ENCODE results near the gene DVL1. TPM values are rescaled to one million over a fixed set of nuclear protein-coding genes. Genes with fewer than 3 reads are reported as not detected.

The DVL1 gene
- total and polyA plus RNA-seq, 2 of the 13 experiments (the other 11 are each of a cell fraction or from before 2014, with no cell fraction given) = 30.8 to 60.4 TPM

DNA sequence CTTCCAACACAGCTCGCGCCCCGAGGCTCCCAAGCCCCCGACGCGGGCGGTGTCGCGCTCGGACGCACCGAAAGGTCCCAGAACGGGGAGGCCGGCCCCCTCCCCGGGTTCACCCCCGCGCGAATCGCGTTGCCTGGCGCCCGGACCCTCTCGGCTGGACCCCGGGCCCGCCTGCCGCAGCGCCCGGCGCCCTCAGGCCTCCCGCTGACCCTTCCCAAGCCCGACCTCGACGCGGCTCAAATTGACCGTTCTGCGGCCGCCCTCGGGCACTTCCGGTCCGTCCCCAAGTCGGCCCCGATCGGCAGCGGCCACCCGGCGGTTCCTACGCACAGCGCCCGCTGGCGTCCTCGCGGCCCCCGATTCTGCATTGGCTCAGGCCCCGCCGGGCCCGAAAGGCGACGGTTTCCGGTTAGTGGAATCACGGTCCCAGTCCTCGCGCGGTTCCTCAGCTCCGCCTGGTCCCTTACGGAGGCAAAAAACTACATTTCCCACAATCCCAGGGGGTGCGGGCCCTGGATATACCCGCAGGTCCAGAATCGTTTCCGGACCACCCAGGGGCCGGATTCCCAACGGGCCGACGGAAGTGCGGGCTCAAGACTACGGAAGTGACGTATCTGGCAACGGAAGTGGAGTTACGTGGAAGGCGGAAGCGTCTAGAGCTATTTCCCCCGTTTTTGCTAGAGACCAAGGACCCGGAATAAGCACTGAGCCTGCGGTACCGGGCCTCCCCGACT is 25.9 kb upstream of the DVL1 start, which contains the start of gene AURKAIP1 (continued):
- TF ChIP-seq, protein P1, sequence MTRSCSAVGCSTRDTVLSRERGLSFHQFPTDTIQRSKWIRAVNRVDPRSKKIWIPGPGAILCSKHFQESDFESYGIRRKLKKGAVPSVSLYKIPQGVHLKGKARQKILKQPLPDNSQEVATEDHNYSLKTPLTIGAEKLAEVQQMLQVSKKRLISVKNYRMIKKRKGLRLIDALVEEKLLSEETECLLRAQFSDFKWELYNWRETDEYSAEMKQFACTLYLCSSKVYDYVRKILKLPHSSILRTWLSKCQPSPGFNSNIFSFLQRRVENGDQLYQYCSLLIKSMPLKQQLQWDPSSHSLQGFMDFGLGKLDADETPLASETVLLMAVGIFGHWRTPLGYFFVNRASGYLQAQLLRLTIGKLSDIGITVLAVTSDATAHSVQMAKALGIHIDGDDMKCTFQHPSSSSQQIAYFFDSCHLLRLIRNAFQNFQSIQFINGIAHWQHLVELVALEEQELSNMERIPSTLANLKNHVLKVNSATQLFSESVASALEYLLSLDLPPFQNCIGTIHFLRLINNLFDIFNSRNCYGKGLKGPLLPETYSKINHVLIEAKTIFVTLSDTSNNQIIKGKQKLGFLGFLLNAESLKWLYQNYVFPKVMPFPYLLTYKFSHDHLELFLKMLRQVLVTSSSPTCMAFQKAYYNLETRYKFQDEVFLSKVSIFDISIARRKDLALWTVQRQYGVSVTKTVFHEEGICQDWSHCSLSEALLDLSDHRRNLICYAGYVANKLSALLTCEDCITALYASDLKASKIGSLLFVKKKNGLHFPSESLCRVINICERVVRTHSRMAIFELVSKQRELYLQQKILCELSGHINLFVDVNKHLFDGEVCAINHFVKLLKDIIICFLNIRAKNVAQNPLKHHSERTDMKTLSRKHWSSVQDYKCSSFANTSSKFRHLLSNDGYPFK (CRISPR knock-in tag; IDR thresholded peaks at IDR 0.05; ENCODE audit: borderline replicate concordance) = peak; percentile 91; the same call in 1 of the 2 replicates
- TF ChIP-seq FOSL1 (CRISPR knock-in tag; IDR thresholded peaks at IDR 0.05; ENCODE audit: borderline replicate concordance) (no peak), ZNF547 (CRISPR knock-in tag; IDR thresholded peaks at IDR 0.05) (peak; percentile 95), ZNF577 (CRISPR knock-in tag; IDR thresholded peaks at IDR 0.05; ENCODE audit: borderline replicate concordance, low read depth) (no peak), ZNF850 (CRISPR knock-in tag; conservative IDR thresholded peaks at IDR 0.05) (0 out of 2 replicates have a peak, but pooled peaks have one; percentile 82), SALL1 (CRISPR knock-in tag; IDR thresholded peaks at IDR 0.05) (peak; percentile 88), ZNF660 (CRISPR knock-in tag; IDR thresholded peaks at IDR 0.05; ENCODE audit: borderline replicate concordance, low read depth) (no peak), ZNF34 (CRISPR knock-in tag; IDR thresholded peaks at IDR 0.05; ENCODE audit: borderline replicate concordance) (peak; percentile 99)
- TF ChIP-seq, protein P2, sequence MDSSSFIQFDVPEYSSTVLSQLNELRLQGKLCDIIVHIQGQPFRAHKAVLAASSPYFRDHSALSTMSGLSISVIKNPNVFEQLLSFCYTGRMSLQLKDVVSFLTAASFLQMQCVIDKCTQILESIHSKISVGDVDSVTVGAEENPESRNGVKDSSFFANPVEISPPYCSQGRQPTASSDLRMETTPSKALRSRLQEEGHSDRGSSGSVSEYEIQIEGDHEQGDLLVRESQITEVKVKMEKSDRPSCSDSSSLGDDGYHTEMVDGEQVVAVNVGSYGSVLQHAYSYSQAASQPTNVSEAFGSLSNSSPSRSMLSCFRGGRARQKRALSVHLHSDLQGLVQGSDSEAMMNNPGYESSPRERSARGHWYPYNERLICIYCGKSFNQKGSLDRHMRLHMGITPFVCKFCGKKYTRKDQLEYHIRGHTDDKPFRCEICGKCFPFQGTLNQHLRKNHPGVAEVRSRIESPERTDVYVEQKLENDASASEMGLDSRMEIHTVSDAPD (CRISPR knock-in tag; IDR thresholded peaks at IDR 0.05) = no peak; the same call in 1 of the 2 replicates
- TF ChIP-seq, protein P3, sequence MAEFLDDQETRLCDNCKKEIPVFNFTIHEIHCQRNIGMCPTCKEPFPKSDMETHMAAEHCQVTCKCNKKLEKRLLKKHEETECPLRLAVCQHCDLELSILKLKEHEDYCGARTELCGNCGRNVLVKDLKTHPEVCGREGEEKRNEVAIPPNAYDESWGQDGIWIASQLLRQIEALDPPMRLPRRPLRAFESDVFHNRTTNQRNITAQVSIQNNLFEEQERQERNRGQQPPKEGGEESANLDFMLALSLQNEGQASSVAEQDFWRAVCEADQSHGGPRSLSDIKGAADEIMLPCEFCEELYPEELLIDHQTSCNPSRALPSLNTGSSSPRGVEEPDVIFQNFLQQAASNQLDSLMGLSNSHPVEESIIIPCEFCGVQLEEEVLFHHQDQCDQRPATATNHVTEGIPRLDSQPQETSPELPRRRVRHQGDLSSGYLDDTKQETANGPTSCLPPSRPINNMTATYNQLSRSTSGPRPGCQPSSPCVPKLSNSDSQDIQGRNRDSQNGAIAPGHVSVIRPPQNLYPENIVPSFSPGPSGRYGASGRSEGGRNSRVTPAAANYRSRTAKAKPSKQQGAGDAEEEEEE (CRISPR knock-in tag; IDR thresholded peaks at IDR 0.05; ENCODE audit: borderline replicate concordance) = no peak
- TF ChIP-seq, protein P4, sequence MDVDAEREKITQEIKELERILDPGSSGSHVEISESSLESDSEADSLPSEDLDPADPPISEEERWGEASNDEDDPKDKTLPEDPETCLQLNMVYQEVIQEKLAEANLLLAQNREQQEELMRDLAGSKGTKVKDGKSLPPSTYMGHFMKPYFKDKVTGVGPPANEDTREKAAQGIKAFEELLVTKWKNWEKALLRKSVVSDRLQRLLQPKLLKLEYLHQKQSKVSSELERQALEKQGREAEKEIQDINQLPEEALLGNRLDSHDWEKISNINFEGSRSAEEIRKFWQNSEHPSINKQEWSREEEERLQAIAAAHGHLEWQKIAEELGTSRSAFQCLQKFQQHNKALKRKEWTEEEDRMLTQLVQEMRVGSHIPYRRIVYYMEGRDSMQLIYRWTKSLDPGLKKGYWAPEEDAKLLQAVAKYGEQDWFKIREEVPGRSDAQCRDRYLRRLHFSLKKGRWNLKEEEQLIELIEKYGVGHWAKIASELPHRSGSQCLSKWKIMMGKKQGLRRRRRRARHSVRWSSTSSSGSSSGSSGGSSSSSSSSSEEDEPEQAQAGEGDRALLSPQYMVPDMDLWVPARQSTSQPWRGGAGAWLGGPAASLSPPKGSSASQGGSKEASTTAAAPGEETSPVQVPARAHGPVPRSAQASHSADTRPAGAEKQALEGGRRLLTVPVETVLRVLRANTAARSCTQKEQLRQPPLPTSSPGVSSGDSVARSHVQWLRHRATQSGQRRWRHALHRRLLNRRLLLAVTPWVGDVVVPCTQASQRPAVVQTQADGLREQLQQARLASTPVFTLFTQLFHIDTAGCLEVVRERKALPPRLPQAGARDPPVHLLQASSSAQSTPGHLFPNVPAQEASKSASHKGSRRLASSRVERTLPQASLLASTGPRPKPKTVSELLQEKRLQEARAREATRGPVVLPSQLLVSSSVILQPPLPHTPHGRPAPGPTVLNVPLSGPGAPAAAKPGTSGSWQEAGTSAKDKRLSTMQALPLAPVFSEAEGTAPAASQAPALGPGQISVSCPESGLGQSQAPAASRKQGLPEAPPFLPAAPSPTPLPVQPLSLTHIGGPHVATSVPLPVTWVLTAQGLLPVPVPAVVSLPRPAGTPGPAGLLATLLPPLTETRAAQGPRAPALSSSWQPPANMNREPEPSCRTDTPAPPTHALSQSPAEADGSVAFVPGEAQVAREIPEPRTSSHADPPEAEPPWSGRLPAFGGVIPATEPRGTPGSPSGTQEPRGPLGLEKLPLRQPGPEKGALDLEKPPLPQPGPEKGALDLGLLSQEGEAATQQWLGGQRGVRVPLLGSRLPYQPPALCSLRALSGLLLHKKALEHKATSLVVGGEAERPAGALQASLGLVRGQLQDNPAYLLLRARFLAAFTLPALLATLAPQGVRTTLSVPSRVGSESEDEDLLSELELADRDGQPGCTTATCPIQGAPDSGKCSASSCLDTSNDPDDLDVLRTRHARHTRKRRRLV (CRISPR knock-in tag; IDR thresholded peaks at IDR 0.05) = no peak
- TF ChIP-seq, protein P5, sequence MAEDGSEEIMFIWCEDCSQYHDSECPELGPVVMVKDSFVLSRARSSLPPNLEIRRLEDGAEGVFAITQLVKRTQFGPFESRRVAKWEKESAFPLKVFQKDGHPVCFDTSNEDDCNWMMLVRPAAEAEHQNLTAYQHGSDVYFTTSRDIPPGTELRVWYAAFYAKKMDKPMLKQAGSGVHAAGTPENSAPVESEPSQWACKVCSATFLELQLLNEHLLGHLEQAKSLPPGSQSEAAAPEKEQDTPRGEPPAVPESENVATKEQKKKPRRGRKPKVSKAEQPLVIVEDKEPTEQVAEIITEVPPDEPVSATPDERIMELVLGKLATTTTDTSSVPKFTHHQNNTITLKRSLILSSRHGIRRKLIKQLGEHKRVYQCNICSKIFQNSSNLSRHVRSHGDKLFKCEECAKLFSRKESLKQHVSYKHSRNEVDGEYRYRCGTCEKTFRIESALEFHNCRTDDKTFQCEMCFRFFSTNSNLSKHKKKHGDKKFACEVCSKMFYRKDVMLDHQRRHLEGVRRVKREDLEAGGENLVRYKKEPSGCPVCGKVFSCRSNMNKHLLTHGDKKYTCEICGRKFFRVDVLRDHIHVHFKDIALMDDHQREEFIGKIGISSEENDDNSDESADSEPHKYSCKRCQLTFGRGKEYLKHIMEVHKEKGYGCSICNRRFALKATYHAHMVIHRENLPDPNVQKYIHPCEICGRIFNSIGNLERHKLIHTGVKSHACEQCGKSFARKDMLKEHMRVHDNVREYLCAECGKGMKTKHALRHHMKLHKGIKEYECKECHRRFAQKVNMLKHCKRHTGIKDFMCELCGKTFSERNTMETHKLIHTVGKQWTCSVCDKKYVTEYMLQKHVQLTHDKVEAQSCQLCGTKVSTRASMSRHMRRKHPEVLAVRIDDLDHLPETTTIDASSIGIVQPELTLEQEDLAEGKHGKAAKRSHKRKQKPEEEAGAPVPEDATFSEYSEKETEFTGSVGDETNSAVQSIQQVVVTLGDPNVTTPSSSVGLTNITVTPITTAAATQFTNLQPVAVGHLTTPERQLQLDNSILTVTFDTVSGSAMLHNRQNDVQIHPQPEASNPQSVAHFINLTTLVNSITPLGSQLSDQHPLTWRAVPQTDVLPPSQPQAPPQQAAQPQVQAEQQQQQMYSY (CRISPR knock-in tag; IDR thresholded peaks at IDR 0.05) = peak; percentile 70; the same call in 1 of the 2 replicates

Measured in HepG2 (cell line).